HepG2 (cell line): ENCODE measurements around the gene PA2G4. TPM values are rescaled to one million over a fixed set of nuclear protein-coding genes. Genes with fewer than 3 reads are reported as not detected.

ENCODE experiments used
- ETV5 ChIP-seq: IDR thresholded peaks from 2 replicates; pipeline ENCODE4 v1.6.1; 2018; ENCODE audit warnings: missing biosample characterization, missing genetic modification reagents, inconsistent platforms, borderline replicate concordance
- GABPA ChIP-seq, 2 experiments: IDR thresholded peaks; 2 replicates each; pipeline ENCODE4 v1.6.1; 2011 to 2016; ENCODE audit warnings: low read depth in 2 of 2, low read length in 1 of 2, missing biosample characterization in 1 of 2, missing genetic modification characterization in 1 of 2
- GPN1 ChIP-seq: sonication (generic); formaldehyde crosslinking; IDR thresholded peaks from 2 replicates; pipeline ENCODE4 v1.5.1; 2020; ENCODE audit warnings: missing genetic modification reagents, borderline replicate concordance
- IRX3 ChIP-seq: sonication (generic); formaldehyde crosslinking; IDR thresholded peaks from 2 replicates; pipeline ENCODE4 v1.8.1; 2023; ENCODE audit warnings: mild to moderate bottlenecking, low read depth, missing genetic modification reagents, borderline replicate concordance
- JARID2 ChIP-seq: sonication (generic); formaldehyde crosslinking; IDR thresholded peaks from 2 replicates; pipeline ENCODE4 v1.8.1; 2023; ENCODE audit warnings: missing genetic modification reagents, inconsistent platforms; ENCODE audit not compliant: insufficient replicate concordance
- KDM3A ChIP-seq: IDR thresholded peaks from 2 replicates; pipeline ENCODE4 v1.6.1; 2018; ENCODE audit warnings: low read depth, missing compliant biosample characterization
- KLF15 ChIP-seq: sonication (generic); formaldehyde crosslinking; IDR thresholded peaks from 2 replicates; pipeline ENCODE4 v1.8.1; 2023; ENCODE audit warnings: borderline replicate concordance, mild to moderate bottlenecking, inconsistent platforms, missing genetic modification reagents, mixed read lengths
- KLF16 ChIP-seq, 2 experiments: sonication (generic) in 1 of 2; formaldehyde crosslinking in 1 of 2; IDR thresholded peaks; 2 replicates each; pipeline versions ENCODE4 v1.6.1 to v1.8.0; 2016 to 2023; ENCODE audit warnings: missing genetic modification reagents in 2 of 2, missing compliant biosample characterization in 1 of 2
- PBX3 ChIP-seq: sonication (generic); formaldehyde crosslinking; IDR thresholded peaks from 2 replicates; pipeline ENCODE4 v1.8.1; 2023; ENCODE audit warnings: missing genetic modification reagents, inconsistent platforms, borderline replicate concordance
- SP1 ChIP-seq, 2 experiments: fragments of 450-650 bp in 1 of 2; sonication (generic) in 1 of 2; formaldehyde crosslinking in 1 of 2; IDR thresholded peaks; 2 replicates each; pipeline versions ENCODE4 v1.4.0 to v1.6.1; 2016 to 2020; ENCODE audit warnings: missing genetic modification reagents in 1 of 2
- ZBTB44 ChIP-seq: sonication (generic); formaldehyde crosslinking; IDR thresholded peaks from 2 replicates; pipeline ENCODE4 v1.4.0; 2020; ENCODE audit warnings: missing genetic modification reagents
- ZNF713 ChIP-seq: sonication (generic); formaldehyde crosslinking; IDR thresholded peaks from 2 replicates; pipeline ENCODE4 v1.4.0; 2020; ENCODE audit warnings: mild to moderate bottlenecking, missing genetic modification reagents
- ZNF776 ChIP-seq: sonication (generic); formaldehyde crosslinking; IDR thresholded peaks from 2 replicates; pipeline ENCODE4 v1.4.0; 2020; ENCODE audit warnings: mild to moderate bottlenecking, missing genetic modification reagents
- ZNF879 ChIP-seq: sonication (generic); formaldehyde crosslinking; IDR thresholded peaks from 2 replicates; pipeline ENCODE4 v1.8.1; 2023; ENCODE audit warnings: missing genetic modification reagents
- polyA plus RNA-seq, 8 experiments: library from polyadenylated mRNA; depleted of rRNA in 3 of 8; stranded (reverse) in 7 of 8; unstranded in 1 of 8; fragments of >200 nt; fragmentation: Illumina TruSeq in 4 of 8; extraction: Trizol in 4 of 8; gene quantifications; 2 replicates each; pipeline versions ENCODE4 v1.2.1 to v1.2.3, GENCODE V29; 2011 to 2016; ENCODE audit warnings: low read depth in 4 of 8, missing spikeins in 1 of 8, mixed read lengths in 1 of 8; ENCODE audit not compliant: insufficient read depth in 1 of 8
- total RNA-seq, 5 experiments: library from RNA; depleted of rRNA; stranded (reverse); fragments of >200 nt; fragmentation: Illumina TruSeq; extraction: Trizol; gene quantifications; 2 replicates each; pipeline ENCODE4 v1.2.3, GENCODE V29; 2016; ENCODE audit warnings: low read depth in 1 of 5
- TF ChIP-seq, protein P1 (sequence below): sonication (generic); formaldehyde crosslinking; IDR thresholded peaks from 2 replicates; pipeline ENCODE4 v1.4.0; 2020; ENCODE audit warnings: missing genetic modification reagents, borderline replicate concordance
- TF ChIP-seq, protein P2 (sequence below): IDR thresholded peaks from 2 replicates; pipeline ENCODE4 v1.6.1; 2016; ENCODE audit warnings: missing biosample characterization, missing genetic modification reagents, low read depth

PA2G4 gene
- total and polyA plus RNA-seq, 2 of the 13 experiments (the other 11 are each of a cell fraction or from before 2014, with no cell fraction given): 147 to 240 TPM

DNA sequence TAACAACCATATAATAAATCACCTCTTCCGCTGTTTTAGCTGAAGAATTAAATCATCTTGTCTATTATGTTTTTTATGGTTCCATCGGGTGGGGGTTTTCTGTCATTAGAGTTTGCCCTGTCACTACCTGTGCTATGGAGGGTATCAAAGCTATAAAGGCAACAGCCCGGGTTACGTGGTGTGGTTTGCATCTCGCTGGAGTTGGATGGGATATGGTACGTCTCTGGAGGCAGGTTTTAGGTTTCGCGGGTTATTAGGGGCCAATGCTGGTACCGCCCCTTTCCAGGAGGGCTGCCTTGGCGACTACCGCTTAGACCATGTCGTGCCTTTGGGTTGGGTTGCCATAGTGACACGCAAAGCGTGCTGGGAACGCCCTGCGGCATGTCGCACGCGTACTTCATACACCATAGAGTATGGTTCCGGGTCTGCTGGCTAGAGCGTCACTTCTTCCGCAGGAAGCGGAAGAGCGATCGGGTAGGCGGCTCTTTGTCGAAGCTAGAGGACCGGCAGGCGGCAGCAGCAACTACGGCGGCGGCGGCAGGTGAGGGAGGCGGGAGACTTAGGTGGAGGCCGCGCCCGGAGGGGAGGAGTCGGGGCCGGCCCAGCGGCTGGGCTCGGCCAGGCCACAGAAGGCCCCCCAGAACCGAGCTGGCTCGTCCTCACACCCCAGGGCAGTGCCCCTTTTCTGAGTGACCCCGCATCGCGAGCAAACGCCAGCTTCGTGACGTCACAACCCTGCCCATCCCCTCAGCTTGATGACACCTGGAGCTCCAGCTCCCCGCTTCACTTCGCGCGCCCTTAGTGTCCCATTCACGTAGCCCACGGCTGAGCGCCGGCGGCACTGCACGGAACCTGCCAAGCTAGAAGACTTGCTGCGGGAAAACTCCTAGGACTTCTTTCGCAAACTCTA lies 13.7 kb downstream of the PA2G4 start, which contains the start of gene ZC3H10 (continued):
- TF ChIP-seq, protein P1, sequence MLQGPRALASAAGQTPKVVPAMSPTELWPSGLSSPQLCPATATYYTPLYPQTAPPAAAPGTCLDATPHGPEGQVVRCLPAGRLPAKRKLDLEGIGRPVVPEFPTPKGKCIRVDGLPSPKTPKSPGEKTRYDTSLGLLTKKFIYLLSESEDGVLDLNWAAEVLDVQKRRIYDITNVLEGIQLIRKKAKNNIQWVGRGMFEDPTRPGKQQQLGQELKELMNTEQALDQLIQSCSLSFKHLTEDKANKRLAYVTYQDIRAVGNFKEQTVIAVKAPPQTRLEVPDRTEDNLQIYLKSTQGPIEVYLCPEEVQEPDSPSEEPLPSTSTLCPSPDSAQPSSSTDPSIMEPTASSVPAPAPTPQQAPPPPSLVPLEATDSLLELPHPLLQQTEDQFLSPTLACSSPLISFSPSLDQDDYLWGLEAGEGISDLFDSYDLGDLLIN (CRISPR knock-in tag): 0 out of 2 replicates have a peak, but pooled peaks have one; percentile 43
- TF ChIP-seq KDM3A (CRISPR knock-in tag): peak; percentile 58; the same call in 1 of the 2 replicates
- TF ChIP-seq ZNF879 (CRISPR knock-in tag): no peak
- TF ChIP-seq, protein P2, sequence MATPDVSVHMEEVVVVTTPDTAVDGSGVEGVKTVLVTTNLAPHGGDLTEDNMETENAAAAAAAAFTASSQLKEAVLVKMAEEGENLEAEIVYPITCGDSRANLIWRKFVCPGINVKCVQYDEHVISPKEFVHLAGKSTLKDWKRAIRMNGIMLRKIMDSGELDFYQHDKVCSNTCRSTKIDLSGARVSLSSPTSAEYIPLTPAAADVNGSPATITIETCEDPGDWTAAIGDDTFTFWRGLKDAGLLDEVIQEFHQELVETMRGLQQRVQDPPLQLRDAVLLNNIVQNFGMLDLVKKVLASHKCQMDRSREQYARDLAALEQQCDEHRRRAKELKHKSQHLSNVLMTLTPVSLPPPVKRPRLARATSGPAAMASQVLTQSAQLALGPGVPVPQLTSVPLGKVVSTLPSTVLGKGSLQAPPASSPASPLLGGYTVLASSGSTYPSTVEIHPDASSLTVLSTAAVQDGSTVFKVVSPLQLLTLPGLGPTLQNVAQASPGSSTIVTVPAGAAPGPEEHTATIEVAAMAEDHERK (CRISPR knock-in tag): peak; percentile 84
- peak; percentile 93 for TF ChIP-seq ETV5 (CRISPR knock-in tag)
- no peak; the same call in 1 of the 2 replicates for TF ChIP-seq ZBTB44 (CRISPR knock-in tag)
- no peak for TF ChIP-seq ZNF713
- no peak; the same call in 1 of the 2 replicates for TF ChIP-seq IRX3 (CRISPR knock-in tag)
- TF ChIP-seq JARID2 (CRISPR knock-in tag): no peak
- TF ChIP-seq GPN1 (CRISPR knock-in tag): no peak
- peak; percentile 99 for TF ChIP-seq GABPA (IDR thresholded peaks at IDR 0.05; ENCODE audit: low read depth, low read length)
- TF ChIP-seq GABPA (CRISPR knock-in tag; IDR thresholded peaks at IDR 0.05; ENCODE audit: low read depth): peak; percentile 97
- TF ChIP-seq PBX3 (CRISPR knock-in tag): peak; percentile 53; the same call in 1 of the 2 replicates
- TF ChIP-seq KLF16 (CRISPR knock-in tag; IDR thresholded peaks at IDR 0.05): peak in 1 of 2 experiments; percentile 88; a peak in 2 of 4 replicates
- no peak for TF ChIP-seq SP1 (IDR thresholded peaks at IDR 0.05)
- peak; percentile 82 for TF ChIP-seq SP1 (CRISPR knock-in tag; IDR thresholded peaks at IDR 0.05)
- TF ChIP-seq ZNF776: peak; percentile 50; the same call in 1 of the 2 replicates
- TF ChIP-seq KLF15 (CRISPR knock-in tag): no peak
